HFF-Myc (cell line): Measurements from ENCODE around the gene RRP36.
A peak's percentile ranks its signal among the peaks of the same experiment; 100 is the strongest.

ENCODE experiments used
- DNase-seq: peaks from one replicate; pipeline ENCODE4 v3.0.0-alpha.2; 2011; ENCODE audit warnings: low read depth; ENCODE audit errors: extremely low read depth
- H3K4me3 ChIP-seq: replicated peaks from 2 replicates; pipeline ENCODE4 v1.5.1; 2011; ENCODE audit warnings: low read depth, mild to moderate bottlenecking, control low read depth, low read length
- TF ChIP-seq, protein P1 (sequence below): IDR thresholded peaks from 2 replicates; pipeline ENCODE4 v1.5.1; 2012; ENCODE audit warnings: mild to moderate bottlenecking, low read depth, low read length, control low read depth; ENCODE audit errors: missing control alignments

RRP36 gene

DNA sequence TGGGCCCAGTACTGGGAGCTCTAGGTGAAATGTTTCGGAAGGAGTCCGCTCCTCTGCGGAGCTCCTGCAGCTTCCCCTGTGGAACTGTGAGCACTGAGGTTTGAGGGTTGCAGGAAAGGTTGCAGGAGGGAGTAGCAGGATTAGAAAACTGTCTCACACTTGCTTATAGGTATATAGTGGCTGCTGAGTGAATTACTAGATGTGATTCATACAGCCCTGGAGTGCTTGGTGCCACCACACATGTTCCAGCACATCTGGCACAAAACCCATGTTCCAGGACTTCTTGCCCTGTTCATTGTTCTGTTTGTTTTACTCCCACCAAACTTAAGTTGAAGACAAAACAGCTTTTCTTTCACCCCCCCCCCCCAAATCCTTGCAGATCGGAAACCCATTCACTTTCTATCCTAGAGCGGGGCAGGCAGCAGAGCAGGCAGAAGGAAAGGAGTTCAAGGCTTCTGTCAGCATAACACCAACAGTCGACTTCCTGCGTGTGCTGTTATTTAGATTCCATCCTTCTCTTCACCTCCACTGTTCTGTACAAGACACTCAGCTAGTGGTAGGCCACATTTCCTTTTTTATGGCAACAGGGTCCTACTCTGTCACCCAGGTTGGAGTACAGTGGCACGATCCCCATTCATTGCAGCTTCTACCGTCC is 41.8 kb upstream of the RRP36 start:
- peak; percentile 52 for DNase-seq
- peak overlapping the region; percentile 76 for H3K4me3 ChIP-seq

DNA sequence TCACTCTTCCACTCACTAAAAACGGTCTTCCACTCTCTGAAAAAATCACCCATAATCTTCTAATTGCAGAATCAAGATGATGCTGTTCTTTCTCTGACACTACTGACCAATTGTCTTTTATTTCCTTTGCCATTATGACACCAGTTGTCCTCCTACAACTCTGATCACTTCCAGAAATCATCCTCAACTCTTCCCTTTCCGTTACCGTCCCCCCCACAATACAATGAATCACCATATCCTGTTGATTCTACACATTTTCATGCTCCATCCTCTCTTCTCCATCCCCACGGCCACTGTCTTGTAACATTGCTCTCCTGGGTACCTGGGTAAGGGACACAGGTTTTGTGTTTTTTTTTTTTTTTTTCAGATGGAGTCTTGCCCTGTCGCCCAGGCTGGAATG is 39.6 kb upstream of the RRP36 start:
- no peak overlapping the region for H3K4me3 ChIP-seq
- DNase-seq: no peak
- TF ChIP-seq, protein P1, sequence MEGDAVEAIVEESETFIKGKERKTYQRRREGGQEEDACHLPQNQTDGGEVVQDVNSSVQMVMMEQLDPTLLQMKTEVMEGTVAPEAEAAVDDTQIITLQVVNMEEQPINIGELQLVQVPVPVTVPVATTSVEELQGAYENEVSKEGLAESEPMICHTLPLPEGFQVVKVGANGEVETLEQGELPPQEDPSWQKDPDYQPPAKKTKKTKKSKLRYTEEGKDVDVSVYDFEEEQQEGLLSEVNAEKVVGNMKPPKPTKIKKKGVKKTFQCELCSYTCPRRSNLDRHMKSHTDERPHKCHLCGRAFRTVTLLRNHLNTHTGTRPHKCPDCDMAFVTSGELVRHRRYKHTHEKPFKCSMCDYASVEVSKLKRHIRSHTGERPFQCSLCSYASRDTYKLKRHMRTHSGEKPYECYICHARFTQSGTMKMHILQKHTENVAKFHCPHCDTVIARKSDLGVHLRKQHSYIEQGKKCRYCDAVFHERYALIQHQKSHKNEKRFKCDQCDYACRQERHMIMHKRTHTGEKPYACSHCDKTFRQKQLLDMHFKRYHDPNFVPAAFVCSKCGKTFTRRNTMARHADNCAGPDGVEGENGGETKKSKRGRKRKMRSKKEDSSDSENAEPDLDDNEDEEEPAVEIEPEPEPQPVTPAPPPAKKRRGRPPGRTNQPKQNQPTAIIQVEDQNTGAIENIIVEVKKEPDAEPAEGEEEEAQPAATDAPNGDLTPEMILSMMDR: no peak

More for the DNA sequence above, 41.8 kb upstream of the RRP36 start:
- TF ChIP-seq, protein P1: no peak

GRCh38 chr6:42984001-42984923 is 37.2 kb upstream of the RRP36 start, which contains the start of gene PPP2R5D:
Gene PPP2R5D, plus strand, starts transcription at chr6:42984570. Its CDS starts 108 bp downstream, at chr6:42984678.
- DNase-seq: peak; percentile 97
- peak within 1 kb of the TSS; percentile 73 for H3K4me3 ChIP-seq
- TF ChIP-seq, protein P1: no peak

- DNase-seq: no peak
- TF ChIP-seq, protein P1: no peak
- H3K4me3 ChIP-seq: peak overlapping the region; percentile 73
Observed at GRCh38 chr6:42984924-42985475, 36.4 kb upstream of the RRP36 start.

DNA sequence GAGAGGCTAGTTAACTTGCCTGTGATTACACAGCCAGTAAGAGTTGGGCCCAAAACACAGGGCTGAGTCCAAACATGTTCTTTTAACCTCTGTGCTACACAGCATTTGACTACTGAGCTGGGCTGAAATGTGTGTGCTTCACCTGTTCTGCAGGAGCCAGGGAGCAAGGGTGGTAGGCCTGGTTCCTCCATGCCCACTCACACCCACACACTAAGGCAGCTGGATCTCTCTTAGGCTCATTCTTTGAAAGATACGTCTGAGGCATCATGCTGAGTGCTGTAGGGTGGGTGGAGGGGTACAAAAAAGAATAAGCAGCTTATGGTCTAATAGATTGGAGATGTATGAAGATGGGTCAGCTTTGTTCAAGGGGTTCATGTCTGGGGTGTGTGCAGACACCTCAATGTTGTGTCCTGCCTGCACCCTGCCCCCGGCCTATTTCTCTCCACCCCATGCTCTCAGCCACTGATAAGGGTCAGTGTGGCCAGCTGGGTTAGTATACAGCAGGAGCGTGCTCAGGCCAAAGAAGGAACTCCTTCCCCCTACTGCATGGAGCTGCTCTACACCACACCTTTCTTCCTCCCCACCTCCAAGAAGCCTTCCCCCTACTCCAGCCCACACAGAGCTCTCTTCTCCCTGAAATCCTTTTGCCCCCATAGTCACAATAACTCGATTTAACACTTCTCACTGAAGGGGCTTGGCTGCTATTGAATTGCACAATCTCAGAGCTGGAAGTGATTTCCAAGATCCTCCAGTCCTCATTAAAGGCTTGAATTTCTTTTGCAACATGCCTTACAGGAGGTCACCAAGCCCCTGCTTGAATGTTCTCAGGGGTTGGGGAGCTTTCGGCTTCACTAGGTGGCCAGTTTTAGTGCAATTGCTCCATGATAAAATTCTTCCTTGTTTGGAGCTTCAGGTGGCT is 33.6 kb upstream of the RRP36 start:
- H3K4me3 ChIP-seq: no peak overlapping the region
- no peak for DNase-seq
- TF ChIP-seq, protein P1: no peak

DNA sequence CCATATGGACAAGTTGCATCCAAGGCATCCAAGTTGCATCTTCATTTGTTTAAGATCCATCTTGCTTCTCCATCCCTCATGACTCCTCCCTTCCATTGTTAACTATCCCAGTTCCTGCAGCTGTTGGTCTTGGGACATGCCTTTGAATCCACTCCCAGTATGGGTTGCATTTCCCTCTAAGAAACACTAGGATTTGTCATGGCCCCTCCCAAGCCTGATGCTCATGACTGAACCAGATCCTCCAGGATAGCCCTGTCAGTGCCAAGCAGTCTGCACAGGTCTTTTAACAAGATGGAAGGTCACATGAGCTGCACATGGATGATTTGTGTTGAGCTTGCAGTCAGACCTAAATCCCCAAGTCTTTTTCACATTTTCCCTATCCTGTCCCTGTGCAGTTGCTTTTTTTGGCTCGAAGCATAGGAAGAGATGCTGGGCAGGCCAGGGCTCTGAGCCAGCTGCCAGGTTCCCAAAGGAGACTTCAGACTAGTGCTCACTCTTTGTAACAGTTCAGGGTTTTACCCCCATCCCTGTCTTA is 32.9 kb upstream of the RRP36 start:
- TF ChIP-seq, protein P1: no peak
- DNase-seq: no peak
- no peak overlapping the region for H3K4me3 ChIP-seq
